NCI-H2171 (cell line): ENCODE data around the gene PUS10.
"Not testable (repeated sequence)": the region's sequence is repeated elsewhere in the genome, so short reads cannot be mapped to it uniquely, and the experiment has no call there.

Experiments
- DNase-seq: peaks from one replicate; lab custom pipeline; 2025; lab: John Stamatoyannopoulos, UW

PUS10 gene

DNA sequence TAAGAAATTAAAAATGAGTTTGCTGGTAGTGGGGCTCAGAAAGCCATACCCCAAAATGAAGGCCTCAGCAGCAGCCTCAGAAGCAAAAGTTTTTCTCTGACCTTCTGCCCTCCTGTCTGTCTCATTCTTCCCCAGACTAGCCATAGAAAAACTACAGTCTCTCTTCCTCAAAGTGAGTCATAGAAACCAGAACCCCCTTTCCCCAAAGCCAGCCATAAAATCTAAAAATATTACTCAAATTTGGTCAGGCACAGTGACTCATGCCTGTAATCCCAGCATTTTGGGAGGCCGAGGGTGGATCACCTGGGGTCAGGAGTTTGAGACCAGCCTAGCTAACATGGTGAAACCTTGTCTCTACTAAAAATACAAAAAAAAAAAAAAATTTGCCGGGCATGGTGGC, 5.8 kb downstream of the PUS10 start:
- not testable (repeated sequence) for DNase-seq

DNA sequence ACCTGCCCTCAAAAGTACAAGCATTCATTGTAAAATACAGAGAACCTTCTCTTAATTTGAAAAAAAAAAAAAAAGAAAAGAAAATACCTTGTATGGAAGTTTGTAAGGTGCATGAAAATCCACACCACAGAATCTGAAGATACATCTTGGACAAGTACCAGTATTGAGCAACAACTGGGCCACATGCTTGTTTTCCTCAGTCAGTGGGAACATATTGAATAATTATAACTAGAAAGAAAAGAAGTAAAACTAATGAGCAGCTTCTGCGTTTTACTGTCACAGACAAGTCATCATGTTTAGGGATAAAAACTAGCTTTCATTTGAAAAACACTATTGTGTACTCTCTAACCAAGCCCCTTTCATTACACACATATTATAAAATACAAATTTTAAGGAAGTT, 6.4 kb downstream of the PUS10 start:
- DNase-seq, result no peak

DNA sequence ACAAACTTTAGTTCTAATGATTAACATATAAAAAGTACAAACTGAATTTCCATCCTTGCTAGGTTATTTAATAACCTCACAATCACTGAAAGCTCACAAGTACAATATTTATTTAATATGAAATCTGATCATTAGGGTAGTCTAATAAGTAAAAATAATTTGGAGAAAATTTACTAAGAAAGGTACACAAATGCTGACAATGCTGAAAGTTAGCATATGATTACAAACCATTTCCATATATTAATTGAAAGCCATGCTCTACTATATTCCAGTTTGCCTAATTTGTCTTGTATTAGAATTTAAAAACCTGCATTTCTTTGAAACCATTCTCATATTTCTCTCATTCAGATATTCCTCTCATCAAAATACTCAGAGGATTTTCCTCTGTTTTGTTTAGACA, 8.7 kb downstream of the PUS10 start:
- no peak for DNase-seq

DNA sequence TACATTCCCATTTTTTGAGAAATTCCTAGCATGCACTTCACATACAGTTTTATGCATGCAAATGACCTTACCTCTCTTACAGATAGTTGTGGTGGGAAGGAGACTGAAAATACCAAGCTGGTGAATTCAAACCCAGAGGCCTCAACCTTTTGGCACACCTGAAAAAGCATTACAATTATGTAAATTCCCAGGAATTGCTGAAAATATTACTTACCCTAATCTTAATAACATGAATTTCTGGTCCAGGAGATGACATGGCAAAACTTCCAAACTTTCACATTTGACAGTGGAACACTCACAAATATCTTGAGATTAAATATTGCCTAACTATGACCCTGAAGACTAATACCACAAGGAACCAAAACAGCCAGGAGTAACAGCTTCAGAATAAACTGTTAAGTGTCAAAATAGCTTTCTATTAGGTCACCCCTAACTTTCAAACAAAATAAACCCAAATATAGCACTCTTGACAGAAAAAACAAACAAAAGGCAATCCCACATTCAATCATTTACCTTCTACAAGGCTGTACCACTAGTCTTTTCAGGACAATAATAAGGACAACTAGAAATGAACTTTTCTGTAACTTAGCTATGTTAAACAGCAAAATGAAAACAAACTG, 11.5 kb downstream of the PUS10 start:
- DNase-seq, result no peak

DNA sequence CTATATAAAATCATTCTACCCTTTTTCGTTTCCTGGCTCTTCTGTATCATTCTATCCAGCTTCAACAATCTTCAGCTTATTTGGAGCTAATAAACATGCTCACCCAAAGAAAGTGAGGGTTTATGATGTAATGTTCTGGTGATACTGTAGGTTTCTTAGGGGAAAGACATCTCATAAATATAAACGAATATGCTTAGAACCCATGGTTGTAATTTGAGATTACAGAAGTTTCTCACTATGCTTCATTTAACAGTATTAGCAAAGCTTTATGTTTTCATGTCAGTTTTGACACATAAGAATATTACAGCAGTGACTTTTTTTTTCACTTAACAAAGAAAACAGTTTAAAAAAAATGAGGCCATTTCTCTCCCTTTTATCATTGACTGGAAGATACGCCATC, 12.3 kb downstream of the PUS10 start:
- DNase-seq, result no peak

DNA sequence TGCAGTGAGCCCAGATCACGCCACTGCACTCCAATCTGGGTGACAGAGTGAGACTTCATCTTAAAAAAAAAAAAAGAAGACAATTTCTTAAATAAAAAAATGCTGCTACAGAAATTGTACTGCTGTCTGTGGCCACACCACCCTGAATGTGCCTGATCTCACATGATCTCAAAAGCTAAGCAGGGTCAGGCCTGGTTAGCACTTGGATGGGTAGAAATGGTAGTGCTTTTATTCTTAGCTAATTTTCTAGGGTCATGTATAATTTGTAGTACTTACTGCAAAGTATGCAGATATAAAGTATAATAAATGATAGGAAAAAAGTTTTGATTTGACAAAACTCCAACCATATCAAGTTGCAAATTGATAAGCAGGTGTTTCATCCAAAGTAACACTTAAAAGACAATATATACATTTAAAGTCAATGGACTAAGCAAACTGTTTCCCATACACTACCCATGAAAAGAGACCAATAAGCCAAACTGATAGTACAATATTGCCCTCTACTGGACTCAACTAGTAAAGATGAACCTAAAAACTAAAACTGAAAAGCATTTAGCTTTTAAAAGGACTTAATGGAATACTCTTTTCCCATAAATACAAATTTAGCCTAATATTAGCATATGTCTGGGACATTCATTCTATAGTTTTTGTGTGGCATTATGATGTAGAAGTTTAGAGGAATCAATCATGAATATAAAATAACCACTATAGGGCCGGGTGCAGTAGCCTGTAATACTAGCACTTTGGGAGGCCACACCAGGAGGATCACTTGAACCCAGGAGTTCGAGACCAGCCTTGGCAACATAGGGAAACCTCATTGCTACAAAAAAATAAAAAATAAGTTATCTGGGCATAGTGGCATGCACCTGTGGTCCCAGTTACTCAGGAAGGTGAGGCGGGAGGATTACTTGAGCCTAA, 19.2 kb downstream of the PUS10 start:
- DNase-seq, result peak; percentile 25

DNA sequence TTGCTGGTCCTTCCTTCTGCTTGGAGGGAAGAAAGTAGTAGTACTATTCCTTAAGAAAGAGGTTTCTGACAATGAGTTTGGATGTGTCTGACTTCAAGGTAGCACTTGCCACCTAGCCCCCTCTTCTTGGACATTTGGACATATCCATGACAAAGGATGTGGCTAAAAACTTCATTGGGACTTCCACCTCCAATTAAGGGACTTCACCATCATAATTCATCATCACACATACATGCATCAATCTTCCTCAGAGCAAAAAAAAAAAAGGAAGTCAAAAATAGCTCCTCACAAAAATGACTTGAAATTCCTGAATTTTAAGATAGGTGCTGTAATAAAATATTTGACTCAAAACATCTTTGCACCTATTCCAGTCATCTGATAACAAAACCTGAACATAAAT, 23.9 kb downstream of the PUS10 start:
- DNase-seq, result no peak

DNA sequence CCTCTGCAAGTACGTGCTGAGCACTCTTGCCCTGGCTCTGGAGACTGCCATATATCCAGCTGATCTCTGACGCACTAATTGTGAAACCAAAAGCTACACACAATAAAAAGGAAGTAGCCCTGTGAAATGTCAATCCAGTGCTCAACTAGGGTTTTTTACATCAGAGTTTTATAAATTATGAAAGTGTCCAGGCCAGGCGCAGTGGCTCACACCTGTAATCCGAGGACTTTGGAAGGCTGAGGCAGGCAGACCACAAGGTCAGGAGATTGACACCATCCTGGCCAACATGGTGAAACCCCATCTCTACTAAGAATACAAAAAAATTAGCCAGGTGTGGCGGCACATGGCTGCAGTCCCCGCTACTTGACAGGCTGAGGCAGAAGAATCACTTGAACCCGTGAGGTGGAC, 25.1 kb downstream of the PUS10 start:
- DNase-seq, result no peak

DNA sequence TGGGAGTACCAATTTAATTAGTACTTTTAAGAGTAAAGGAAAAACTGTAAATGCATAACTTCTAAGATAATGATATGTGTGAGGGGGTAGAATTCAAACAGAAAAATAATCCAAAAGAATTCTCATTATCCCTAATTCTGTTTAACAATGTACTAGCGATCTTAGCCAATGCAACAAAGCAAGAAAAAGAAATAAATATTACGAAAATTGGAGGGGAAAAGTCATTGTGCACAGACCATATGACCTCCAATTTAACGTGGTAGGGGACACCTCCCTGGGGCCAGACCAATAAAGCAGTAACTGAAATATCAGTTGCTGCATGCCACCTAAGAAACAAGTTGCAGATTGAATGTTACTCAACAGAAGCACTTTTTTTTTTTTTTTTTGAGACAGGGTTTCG, 26.4 kb downstream of the PUS10 start:
- no peak for DNase-seq

DNA sequence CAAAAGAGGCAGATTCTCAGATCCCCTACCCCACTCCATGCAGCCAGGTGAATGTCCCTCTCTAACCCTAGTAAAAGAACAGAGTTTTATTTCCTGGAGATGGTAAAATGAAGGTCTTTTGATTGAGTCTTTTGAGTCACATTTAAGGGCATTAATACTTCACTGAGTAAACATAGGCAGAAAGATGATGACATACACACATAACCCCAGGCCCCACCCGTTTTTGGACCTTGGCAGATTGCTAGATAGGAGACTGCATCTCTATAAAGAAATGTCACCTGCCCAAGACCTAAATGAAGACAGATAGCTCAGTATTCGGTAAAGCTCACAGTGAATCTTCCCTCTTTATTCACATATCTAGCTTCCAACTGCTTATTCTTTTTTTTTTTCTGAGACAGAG, 28.8 kb downstream of the PUS10 start:
- no peak for DNase-seq

DNA sequence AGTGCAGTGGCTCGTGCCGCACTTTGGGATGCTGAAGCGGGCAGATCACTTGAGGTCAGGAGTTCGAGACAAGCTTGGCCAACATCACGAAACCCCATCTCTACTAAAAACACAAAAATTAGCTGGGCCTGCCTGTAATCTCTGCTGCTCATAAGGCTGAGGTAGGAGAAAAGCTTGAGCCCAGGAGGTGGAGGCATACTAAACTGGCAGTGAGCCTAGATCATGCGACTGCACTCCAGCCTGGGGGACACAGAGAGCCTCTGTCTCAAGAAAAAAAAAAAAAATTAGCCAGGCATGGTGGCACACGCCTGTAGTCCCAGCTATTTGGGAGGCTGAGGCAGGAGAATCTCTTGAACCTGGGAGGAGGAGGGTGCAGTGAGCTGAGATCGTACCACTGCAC, 30.4 kb downstream of the PUS10 start:
- not testable (repeated sequence) for DNase-seq

DNA sequence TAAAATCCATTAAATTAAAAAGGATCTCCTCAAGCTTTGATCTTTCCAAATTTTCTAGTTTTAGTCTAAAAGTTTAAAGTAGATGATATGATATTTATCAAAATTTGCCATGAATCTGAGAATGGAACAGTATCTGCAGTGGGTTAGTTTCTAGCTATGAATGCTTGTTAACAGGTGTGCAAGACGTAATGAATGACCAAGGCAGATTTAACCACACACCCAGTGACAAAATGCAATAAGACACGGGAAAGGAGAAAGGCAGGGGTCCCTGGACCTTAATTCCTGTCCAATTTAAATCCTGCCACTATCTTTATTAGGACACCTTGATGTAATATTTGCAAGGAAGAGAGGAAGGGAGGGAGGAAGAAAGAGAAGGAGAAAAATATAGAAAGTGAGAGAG, 31.0 kb downstream of the PUS10 start:
- no peak for DNase-seq

DNA sequence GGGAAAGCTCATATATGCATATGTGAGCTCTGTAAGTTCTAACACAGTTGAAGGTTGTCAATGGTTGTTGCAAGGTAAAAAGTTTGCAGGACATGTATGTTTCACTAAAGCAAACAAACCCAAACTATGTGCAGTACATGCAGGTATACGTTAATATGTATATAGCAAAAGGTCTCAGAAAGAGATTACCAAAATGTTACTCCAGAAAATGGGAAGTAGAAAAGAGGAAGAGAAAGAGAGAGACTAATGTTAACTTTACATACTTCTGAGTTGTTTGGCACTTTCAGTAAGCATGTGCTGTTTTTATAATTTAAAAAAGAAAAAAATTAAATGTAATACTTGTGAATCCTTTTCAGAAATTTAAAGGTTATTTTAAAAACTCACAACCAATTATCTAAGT, 33.3 kb downstream of the PUS10 start:
- no peak for DNase-seq

DNA sequence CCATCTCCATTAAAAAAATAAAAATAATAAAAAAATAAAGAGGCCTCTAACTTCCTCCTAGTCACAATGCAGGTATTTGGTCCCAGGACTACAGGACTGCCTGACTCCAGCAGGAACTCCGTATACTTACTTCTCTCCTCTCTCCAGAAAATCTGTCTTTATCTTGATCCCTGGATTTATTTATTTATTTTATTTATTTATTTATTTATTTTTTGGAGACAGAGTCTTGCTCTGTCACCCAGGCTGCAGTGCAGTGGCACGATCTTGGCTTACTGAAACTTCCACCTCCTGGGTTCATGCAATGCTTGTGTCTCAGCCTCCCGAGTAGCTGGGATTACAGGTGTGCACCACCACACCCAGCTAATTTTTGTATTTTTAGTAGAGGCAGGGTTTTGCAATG, 36.0 kb downstream of the PUS10 start:
- DNase-seq, result not testable (repeated sequence)

DNA sequence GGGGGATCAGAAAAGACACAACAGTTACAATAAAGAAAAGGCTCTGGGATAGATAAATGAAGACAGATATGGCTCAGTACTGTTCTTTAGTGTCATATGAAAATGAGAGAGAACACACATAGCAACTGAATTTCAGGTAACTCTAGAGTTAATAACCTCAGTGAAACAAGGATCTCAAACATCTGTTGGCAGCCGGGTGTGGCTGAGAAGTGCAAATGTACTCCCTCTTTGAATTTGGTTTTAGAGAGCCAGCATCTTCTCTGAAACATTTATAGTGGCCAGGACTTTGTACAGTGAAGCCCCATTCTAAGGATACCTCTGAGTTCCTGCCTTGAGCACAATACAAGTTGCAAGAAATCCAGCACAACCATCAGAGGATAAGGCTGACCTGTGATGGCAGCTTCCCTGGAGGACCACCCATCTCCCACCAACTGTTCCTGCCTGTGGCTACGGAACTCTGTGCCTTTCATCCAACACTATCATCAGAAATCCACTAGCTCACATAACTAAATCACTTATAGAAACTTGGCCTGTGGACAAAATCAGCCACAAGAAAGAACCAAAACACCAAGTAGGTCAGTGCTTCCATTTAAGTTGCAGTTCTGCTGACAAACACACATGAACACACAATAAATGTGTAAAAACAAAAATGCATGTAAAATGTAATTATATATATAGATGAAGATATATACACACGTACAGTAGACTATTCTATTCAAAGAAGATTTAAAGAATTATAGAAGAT, 37.8 kb downstream of the PUS10 start:
- DNase-seq, result no peak

DNA sequence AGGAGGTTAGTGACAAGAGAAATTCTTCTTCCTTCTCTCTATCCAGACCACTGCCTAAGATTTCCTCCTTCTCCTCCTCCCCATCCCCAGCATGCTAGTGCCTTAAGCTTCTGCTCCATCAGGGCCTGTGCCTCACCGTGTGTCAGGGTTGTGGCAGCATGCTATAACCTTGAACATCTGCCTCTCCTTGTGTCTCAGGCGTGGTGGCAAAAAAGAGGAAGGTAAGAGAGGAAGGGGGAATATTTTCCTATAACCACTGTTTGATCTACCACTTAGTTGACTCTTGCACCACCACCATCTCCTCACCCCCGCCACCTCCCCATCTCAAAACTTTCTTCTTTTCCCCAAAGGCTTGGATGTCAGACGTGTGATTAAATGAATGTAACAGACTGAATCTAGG, 38.8 kb downstream of the PUS10 start:
- no peak for DNase-seq

DNA sequence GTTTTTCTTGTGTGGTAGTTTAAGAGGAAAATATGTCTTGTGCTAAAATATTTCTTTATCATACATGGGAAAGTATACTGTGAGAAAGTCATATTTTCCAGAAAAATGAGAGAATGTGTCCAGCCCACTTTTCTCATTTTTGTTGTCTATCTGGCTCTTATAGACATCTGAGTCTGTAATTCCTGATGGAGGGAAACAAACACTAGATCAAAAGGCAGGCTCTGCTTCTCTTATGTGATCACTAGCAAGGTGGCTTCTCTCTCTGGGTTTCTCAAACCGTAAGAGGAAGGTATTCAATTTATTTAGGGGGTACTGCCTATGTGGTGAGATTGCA, 40.5 kb downstream of the PUS10 start:
- no peak for DNase-seq

DNA sequence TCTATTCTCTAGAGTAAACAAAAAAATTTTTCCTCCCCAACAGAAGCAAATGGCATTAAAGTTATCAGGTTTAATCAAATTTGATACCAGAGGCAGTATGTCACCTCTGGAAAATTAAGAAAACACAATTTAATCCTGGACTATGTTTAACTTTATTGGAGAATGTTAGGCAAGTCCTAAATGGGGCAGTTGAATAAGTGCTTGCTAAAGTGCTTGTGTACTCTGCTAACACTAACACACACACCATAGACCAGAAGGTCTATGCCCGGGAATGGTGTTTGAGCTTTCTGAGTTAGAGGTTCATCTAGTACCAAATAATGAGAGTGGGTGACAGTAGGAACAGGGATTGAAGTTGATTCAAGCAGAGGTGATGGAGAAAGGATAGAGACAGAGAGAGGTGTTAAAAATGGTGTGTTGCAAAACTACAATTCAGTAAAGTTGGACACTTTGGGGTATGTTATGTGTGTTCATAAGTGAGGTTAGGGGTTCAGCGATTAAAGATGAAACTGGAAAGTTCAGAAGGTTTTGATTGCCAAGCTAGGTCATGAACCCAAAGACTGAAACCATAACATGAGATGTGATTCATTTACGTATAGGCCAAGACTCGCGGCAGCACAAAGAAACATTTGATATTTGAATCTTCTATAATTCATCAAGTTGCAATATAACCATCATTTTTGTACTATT, 41.0 kb downstream of the PUS10 start:
- DNase-seq, result no peak

DNA sequence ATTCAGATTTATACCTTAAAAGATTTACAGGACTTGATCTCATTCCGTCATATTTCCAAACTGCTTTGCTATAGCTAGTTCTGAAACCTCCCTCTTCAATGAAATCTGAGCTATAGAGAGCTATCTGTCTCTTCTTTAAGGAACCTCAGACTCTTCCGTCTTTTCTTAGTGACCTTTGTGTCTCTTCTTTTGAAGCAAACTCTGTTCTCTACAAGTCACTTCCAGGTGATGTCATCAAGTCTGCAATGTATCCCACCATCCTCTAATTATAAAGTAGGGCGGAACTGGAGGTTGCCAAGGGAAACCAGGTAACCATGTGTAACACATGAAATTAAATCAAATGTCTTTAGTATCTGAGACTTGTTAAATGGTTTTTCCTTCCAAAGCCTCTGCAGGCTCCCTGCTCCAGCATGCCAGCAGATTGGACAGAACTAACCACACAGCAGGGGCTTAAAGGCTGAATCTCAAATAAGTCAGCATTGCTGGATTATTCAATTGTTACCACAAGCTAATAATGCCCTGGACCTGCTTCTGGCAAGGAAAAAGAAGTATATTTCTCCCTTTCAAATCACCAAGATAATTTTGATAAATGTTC, 41.7 kb downstream of the PUS10 start:
- no peak for DNase-seq

DNA sequence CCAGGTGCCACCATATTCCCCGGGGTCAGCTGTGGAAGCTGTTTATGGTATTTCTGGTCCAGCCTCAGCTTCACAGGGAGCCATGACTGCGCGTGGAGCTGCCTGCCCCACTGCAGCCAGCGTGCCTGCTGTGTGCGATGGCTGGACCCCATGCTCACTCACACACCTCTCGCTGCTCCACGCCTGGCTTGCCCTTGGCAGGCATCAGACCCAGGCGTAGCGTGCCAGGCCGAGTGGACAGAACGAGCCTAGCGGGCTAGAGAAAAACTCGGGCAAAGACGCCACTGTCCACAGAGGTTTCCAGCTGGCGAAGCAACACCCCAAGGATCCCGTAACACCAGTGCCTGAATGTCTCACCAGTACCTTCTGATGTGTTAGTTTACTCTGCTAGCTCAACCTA, 43.4 kb downstream of the PUS10 start:
- no peak for DNase-seq

DNA sequence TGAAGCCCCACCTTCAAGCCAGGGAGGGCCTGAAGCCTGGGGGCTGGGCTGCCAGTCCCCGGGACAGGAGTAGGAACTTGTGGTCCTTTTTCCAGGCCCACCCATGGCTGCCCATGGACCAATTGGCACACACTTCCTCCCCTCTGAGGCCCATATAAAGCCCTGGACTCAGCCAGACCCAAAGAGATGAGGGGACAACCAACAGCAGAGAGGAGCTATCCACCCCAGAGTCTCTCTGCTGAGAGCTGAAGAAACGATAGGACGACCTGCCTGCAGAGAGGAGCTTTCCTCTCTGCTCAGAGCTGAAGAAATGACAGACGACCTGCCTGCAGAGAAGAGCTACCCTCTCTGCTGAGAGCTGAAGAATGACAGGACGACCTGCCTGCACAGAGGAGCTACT, 44.4 kb downstream of the PUS10 start:
- DNase-seq, result no peak
